WTC11 (cell line): ENCODE results near the gene QSOX2. TPM values are rescaled to one million over a fixed set of nuclear protein-coding genes. Genes with fewer than 3 reads are reported as not detected.

Experiments used
- ATAC-seq: fragments of 200-7000 bp; cut with Tn5 transposase; 2 replicates; pipeline ENCODE4 v1.10.0; 2021; ENCODE audit warnings: mild to moderate bottlenecking, moderate library complexity
- CTCF ChIA-PET: fragments of 300-600 bp; sonication (Branson Sonifier 250); formaldehyde crosslinking; loops from one replicate; lab custom pipeline; 2021; ENCODE audit warnings: antibody characterized with exemption; lab: Charles Lee
- POLR2A ChIA-PET: fragments of 350-600 bp; sonication (Branson Sonifier 250); formaldehyde crosslinking; loops from one replicate; lab custom pipeline; 2021; ENCODE audit warnings: antibody characterized with exemption; lab: Charles Lee
- DNase-seq: peaks from one replicate; pipeline ENCODE4 v3.0.0; 2021; ENCODE audit warnings: low spot score
- H3K27ac Mint-ChIP-seq: 2 replicates; pipeline ENCODE4 v1.8.0; 2021; ENCODE audit warnings: mixed read lengths
- H3K27me3 Mint-ChIP-seq: 2 replicates; pipeline ENCODE4 v1.8.0; 2021; ENCODE audit warnings: low read depth, mild to moderate bottlenecking, moderate library complexity, mixed read lengths
- H3K36me3 Mint-ChIP-seq: 2 replicates; pipeline ENCODE4 v1.8.0; 2021; ENCODE audit warnings: mixed read lengths
- H3K4me1 Mint-ChIP-seq: 2 replicates; pipeline ENCODE4 v1.8.0; 2022; ENCODE audit warnings: mixed read lengths
- H3K4me3 Mint-ChIP-seq: 2 replicates; pipeline ENCODE4 v1.8.0; 2021; ENCODE audit warnings: mild to moderate bottlenecking, moderate library complexity, mixed read lengths
- H3K9me3 Mint-ChIP-seq: 2 replicates; pipeline ENCODE4 v1.8.0; 2021; ENCODE audit warnings: mixed read lengths
- ATF2 ChIP-seq: sonication (generic); formaldehyde crosslinking; IDR thresholded peaks from 2 replicates; pipeline ENCODE4 v1.8.1; 2022; ENCODE audit warnings: low read depth, missing genetic modification reagents, borderline replicate concordance
- ATF3 ChIP-seq: sonication (generic); formaldehyde crosslinking; conservative IDR thresholded peaks from 2 replicates; pipeline ENCODE4 v1.8.1; 2022; ENCODE audit warnings: mild to moderate bottlenecking, missing genetic modification reagents
- E2F1 ChIP-seq: sonication (generic); formaldehyde crosslinking; IDR thresholded peaks from 2 replicates; pipeline ENCODE4 v1.8.0; 2022; ENCODE audit warnings: mild to moderate bottlenecking, missing genetic modification reagents
- E2F5 ChIP-seq: sonication (generic); formaldehyde crosslinking; IDR thresholded peaks from 2 replicates; pipeline ENCODE4 v1.8.1; 2022; ENCODE audit warnings: mild to moderate bottlenecking, moderate library complexity, missing genetic modification reagents
- ETV6 ChIP-seq: sonication (generic); formaldehyde crosslinking; IDR thresholded peaks from 2 replicates; pipeline ENCODE4 v1.8.1; 2022; ENCODE audit warnings: mild to moderate bottlenecking, missing genetic modification reagents
- FOXP4 ChIP-seq: sonication (generic); formaldehyde crosslinking; IDR thresholded peaks from 2 replicates; pipeline ENCODE4 v1.8.0; 2022; ENCODE audit warnings: mild to moderate bottlenecking, missing genetic modification reagents
- KAT7 ChIP-seq: sonication (generic); formaldehyde crosslinking; IDR thresholded peaks from 2 replicates; pipeline ENCODE4 v1.8.1; 2023; ENCODE audit warnings: missing genetic modification reagents, mild to moderate bottlenecking, borderline replicate concordance
- NFYB ChIP-seq: sonication (generic); formaldehyde crosslinking; conservative IDR thresholded peaks from 2 replicates; pipeline ENCODE4 v1.8.0; 2022; ENCODE audit warnings: low read depth, missing genetic modification reagents
- NR1H2 ChIP-seq: sonication (generic); formaldehyde crosslinking; IDR thresholded peaks from 2 replicates; pipeline ENCODE4 v1.9.0; 2021; ENCODE audit warnings: mild to moderate bottlenecking, moderate library complexity, missing genetic modification reagents
- NR3C1 ChIP-seq: sonication (generic); formaldehyde crosslinking; conservative IDR thresholded peaks from 2 replicates; pipeline ENCODE4 v1.8.1; 2023; ENCODE audit warnings: low read depth, mild to moderate bottlenecking, missing genetic modification reagents
- PRRX2 ChIP-seq: fragments of 250-450 bp; sonication (Bioruptor Pico); IDR thresholded peaks from 2 replicates; pipeline ENCODE4 v1.8.0; 2021; ENCODE audit warnings: mild to moderate bottlenecking
- SOX15 ChIP-seq: fragments of 250-450 bp; sonication (Bioruptor Pico); IDR thresholded peaks from 2 replicates; pipeline ENCODE4 v1.9.0; 2021; ENCODE audit warnings: mild to moderate bottlenecking
- TP53 ChIP-seq: sonication (generic); formaldehyde crosslinking; IDR thresholded peaks from 2 replicates; pipeline ENCODE4 v1.8.1; 2023; ENCODE audit warnings: mild to moderate bottlenecking, missing genetic modification reagents
- ZNF219 ChIP-seq: sonication (generic); formaldehyde crosslinking; IDR thresholded peaks from 2 replicates; pipeline ENCODE4 v1.8.0; 2023; ENCODE audit warnings: missing genetic modification reagents, mild to moderate bottlenecking, borderline replicate concordance
- ZNF281 ChIP-seq: sonication (generic); formaldehyde crosslinking; IDR thresholded peaks from 2 replicates; pipeline ENCODE4 v1.8.0; 2023; ENCODE audit warnings: mild to moderate bottlenecking, missing genetic modification reagents
- total RNA-seq: library from RNA; stranded (reverse); gene quantifications from 3 replicates; pipeline ENCODE4 v1.2.3, GENCODE V29; 2021

Gene QSOX2
- total RNA-seq, 1 experiment from 2014 or later: 33.2 TPM

GRCh38 chr9:136274786-136275654 is 29.4 kb upstream of the QSOX2 start:
- no peak for DNase-seq
- CTCF ChIA-PET: interaction anchor here (0.6 to 3.3 kb wide), 13 partner anchors 8 to 153 kb away, joined by 3 to 20 read pairs (median 5); no protein-coding TSS in a partner anchor
- Mint-ChIP-seq H3K36me3 (no peaks in the 10 kb centered on the region), H3K4me1 (peaks cover 1% of the 10 kb centered on the region), H3K27ac (no peak overlapping the region), H3K27me3 (no peaks in the 10 kb centered on the region), H3K9me3 (peaks cover 2% of the 10 kb centered on the region; the same call in 1 of the 2 replicates), H3K4me3 (no peak overlapping the region)
- TF ChIP-seq E2F1 (CRISPR knock-in tag) (no peak), NFYB (CRISPR knock-in tag) (no peak), KAT7 (CRISPR knock-in tag) (no peak), ATF2 (no peak), NR3C1 (no peak), SOX15 (CRISPR knock-in tag) (no peak), ZNF281 (CRISPR knock-in tag) (no peak), FOXP4 (CRISPR knock-in tag) (no peak), PRRX2 (no peak), NR1H2 (no peak), E2F5 (CRISPR knock-in tag) (no peak)
- POLR2A ChIA-PET: interaction anchor here (1.5 kb wide), 1 partner anchor 14 kb away, joined by 4 read pairs; no protein-coding TSS in a partner anchor
- ATAC-seq: no peak

- DNase-seq (no peak), ATAC-seq (no peak)
- no peaks in the 10 kb centered on the region for H3K9me3 Mint-ChIP-seq
- peaks cover 6% of the 10 kb centered on the region for H3K4me1 Mint-ChIP-seq
- H3K36me3 Mint-ChIP-seq: no peaks in the 10 kb centered on the region
- H3K4me3 Mint-ChIP-seq: no peak overlapping the region
- ChIA-PET POLR2A (no interaction called here), CTCF (interaction anchor here (0.6 kb wide), 1 partner anchor 11 kb away, joined by 3 read pairs; no protein-coding TSS in a partner anchor)
- no peak for TF ChIP-seq ETV6 (CRISPR knock-in tag)
- TF ChIP-seq TP53 (CRISPR knock-in tag): no peak
- no peak for TF ChIP-seq ATF3 (CRISPR knock-in tag)
- TF ChIP-seq ZNF219: no peak
- no peak for TF ChIP-seq ZNF281 (CRISPR knock-in tag)
- no peak overlapping the region for H3K27ac Mint-ChIP-seq
- no peaks in the 10 kb centered on the region for H3K27me3 Mint-ChIP-seq
These were observed 28.5 kb upstream of the QSOX2 start for GRCh38 chr9:136273921-136274785.
